Naive thymus-derived CD8-positive, alpha-beta T cell (primary cell): ENCODE results near the gene PARD3B. TPM values are rescaled to one million over a fixed set of nuclear protein-coding genes. Genes with fewer than 3 reads are reported as not detected.
A peak's percentile ranks its signal among the peaks of the same experiment; 100 is the strongest.

ENCODE experiments used
- ATAC-seq, 2 donors: fragments of 150-1000 bp; cut with Tn5 transposase in 1 of 2; sonication (Bioruptor Pico), chemical (Tn5 transposase) in 1 of 2; 1 replicate in 1 of 2; 2 replicates in 1 of 2; pipeline ENCODE4 v1.10.0; 2021; ENCODE audit warnings: mild to moderate bottlenecking in 2 of 2, moderate library complexity in 2 of 2
- POLR2A ChIA-PET: fragments of 350-600 bp; sonication (Branson Sonifier 250); formaldehyde crosslinking; loops from one replicate; lab custom pipeline; 2021; ENCODE audit warnings: antibody characterized with exemption; lab: Charles Lee
- DNase-seq, 10 donors: peaks; one replicate each; pipeline versions ENCODE4 v3.0.0 to v3.0.0-alpha.2; 2020 to 2022
- H3K27ac Mint-ChIP-seq, 10 donors: one replicate each; pipeline ENCODE4 v1.8.0; 2020 to 2022; ENCODE audit warnings: mild to moderate bottlenecking in 10 of 10, mixed read lengths in 10 of 10, moderate library complexity in 4 of 10, inconsistent platforms in 1 of 10
- H3K27me3 Mint-ChIP-seq, 5 donors: one replicate each; pipeline ENCODE4 v1.8.0; 2021 to 2022; ENCODE audit warnings: mixed read lengths in 5 of 5
- H3K36me3 Mint-ChIP-seq, 3 donors: one replicate each; pipeline ENCODE4 v1.8.0; 2020 to 2022; ENCODE audit warnings: mixed read lengths in 3 of 3, mild to moderate bottlenecking in 2 of 3, inconsistent platforms in 1 of 3
- H3K4me1 Mint-ChIP-seq, 4 donors: one replicate each; pipeline ENCODE4 v1.8.0; 2021 to 2022; ENCODE audit warnings: mixed read lengths in 4 of 4
- H3K4me3 Mint-ChIP-seq, 10 donors: one replicate each; pipeline ENCODE4 v1.8.0; 2020 to 2022; ENCODE audit warnings: mild to moderate bottlenecking in 10 of 10, mixed read lengths in 10 of 10, moderate library complexity in 6 of 10, inconsistent platforms in 1 of 10
- H3K9me3 Mint-ChIP-seq, 9 donors: one replicate each; pipeline ENCODE4 v1.8.0; 2020 to 2022; ENCODE audit warnings: mixed read lengths in 9 of 9, mild to moderate bottlenecking in 3 of 9, inconsistent platforms in 1 of 9, moderate library complexity in 1 of 9
- polyA plus RNA-seq, 3 donors: library from polyadenylated mRNA; unstranded; fragments of 300-500 nt; fragmentation: Illumina TruSeq; gene quantifications; one replicate each; pipeline ENCODE4 v1.2.3, GENCODE V29; 2021
- total RNA-seq, 8 experiments: library from RNA in 2 of 8; stranded (reverse) in 2 of 8; gene quantifications; one replicate each; pipeline ENCODE4 v1.2.3 and lab custom pipeline; 2021 to 2026

The PARD3B gene
- total and polyA plus RNA-seq, 5 experiments from 2014 or later = 0.22 to 3.8 (median 1.3) TPM; not detected in 1

- no peaks in the 10 kb centered on the region for H3K9me3 Mint-ChIP-seq
- no peaks in the 10 kb centered on the region for H3K36me3 Mint-ChIP-seq
- H3K27me3 Mint-ChIP-seq = no peaks in the 10 kb centered on the region
- H3K4me3 Mint-ChIP-seq = no peak overlapping the region
- ATAC-seq (no peak), DNase-seq (no peak)
- POLR2A ChIA-PET = no interaction called here
- no peak overlapping the region for H3K27ac Mint-ChIP-seq
- peaks cover 20 to 36% (median 25%) of the 10 kb centered on the region in 4 donors for H3K4me1 Mint-ChIP-seq
These were observed 485.4 kb downstream of the PARD3B start for GRCh38 chr2:205030695-205031094.

GRCh38 chr2:205032093-205032551 lies 486.8 kb downstream of the PARD3B start:
- H3K4me3 Mint-ChIP-seq = no peak overlapping the region
- POLR2A ChIA-PET = no interaction called here

GRCh38 chr2:205033431-205033830 lies 488.2 kb downstream of the PARD3B start:
- ATAC-seq (no peak), DNase-seq (no peak)
- Mint-ChIP-seq H3K27ac (peak overlapping the region in 3 of 10 donors; percentile 19 to 40 (median 36)), H3K36me3 (no peaks in the 10 kb centered on the region), H3K27me3 (no peaks in the 10 kb centered on the region), H3K4me3 (no peak overlapping the region), H3K9me3 (no peaks in the 10 kb centered on the region), H3K4me1 (peaks cover 16 to 29% (median 19%) of the 10 kb centered on the region in 4 donors)
- POLR2A ChIA-PET = no interaction called here

More at GRCh38 chr2:205032093-205032551, 486.8 kb downstream of the PARD3B start:
- H3K9me3 Mint-ChIP-seq = no peaks in the 10 kb centered on the region
- H3K4me1 Mint-ChIP-seq = peaks cover 16 to 29% (median 19%) of the 10 kb centered on the region in 4 donors
- no peaks in the 10 kb centered on the region for H3K36me3 Mint-ChIP-seq
- H3K27ac Mint-ChIP-seq = no peak overlapping the region
- DNase-seq (no peak), ATAC-seq (no peak)
- H3K27me3 Mint-ChIP-seq = no peaks in the 10 kb centered on the region

- Mint-ChIP-seq H3K36me3 (no peaks in the 10 kb centered on the region), H3K4me3 (peak overlapping the region in 5 of 10 donors; percentile 27 to 60 (median 34)), H3K27me3 (no peaks in the 10 kb centered on the region), H3K4me1 (peaks cover 12 to 29% (median 19%) of the 10 kb centered on the region in 4 donors), H3K9me3 (no peaks in the 10 kb centered on the region), H3K27ac (peak overlapping the region in 5 of 10 donors; percentile 8 to 50 (median 36))
- POLR2A ChIA-PET = interaction anchor here (0.6 to 0.9 kb wide), 2 partner anchors 66 to 105 kb away, joined by 3 to 4 read pairs; no protein-coding TSS in a partner anchor
- ATAC-seq = peak; percentile 35 to 61
- peak in 2 of 10 donors; percentile 17 to 19 for DNase-seq
These were observed 488.8 kb downstream of the PARD3B start for GRCh38 chr2:205034034-205034433.

- H3K4me3 Mint-ChIP-seq = no peak overlapping the region
- H3K27me3 Mint-ChIP-seq = no peaks in the 10 kb centered on the region
- peaks cover 0 to 5% (median 2%) of the 10 kb centered on the region in 9 donors for H3K9me3 Mint-ChIP-seq
- no peaks in the 10 kb centered on the region for H3K36me3 Mint-ChIP-seq
- H3K27ac Mint-ChIP-seq = no peak overlapping the region
- DNase-seq = no peak
- no peak for ATAC-seq
- POLR2A ChIA-PET = no interaction called here
- peaks cover 0 to 7% (median 6%) of the 10 kb centered on the region in 4 donors for H3K4me1 Mint-ChIP-seq
These were observed 495.0 kb downstream of the PARD3B start for GRCh38 chr2:205040323-205040722.

GRCh38 chr2:205041472-205042130 lies 496.3 kb downstream of the PARD3B start:
- ATAC-seq (no peak), DNase-seq (no peak)
- peaks cover 0 to 5% (median 2%) of the 10 kb centered on the region in 9 donors for H3K9me3 Mint-ChIP-seq
- no peaks in the 10 kb centered on the region for H3K27me3 Mint-ChIP-seq
- H3K36me3 Mint-ChIP-seq = peaks cover 0 to 2% (median 0%) of the 10 kb centered on the region in 3 donors
- peak overlapping the region in 5 of 10 donors; percentile 5 to 77 (median 28) for H3K27ac Mint-ChIP-seq
- H3K4me3 Mint-ChIP-seq = no peak overlapping the region
- POLR2A ChIA-PET = no interaction called here
- H3K4me1 Mint-ChIP-seq = peaks cover 0 to 7% (median 6%) of the 10 kb centered on the region in 4 donors

- DNase-seq = no peak
- no peak for ATAC-seq
- no peak overlapping the region for H3K27ac Mint-ChIP-seq
- POLR2A ChIA-PET = no interaction called here
- H3K9me3 Mint-ChIP-seq = peaks cover 0 to 8% (median 2%) of the 10 kb centered on the region in 9 donors
- H3K27me3 Mint-ChIP-seq = no peaks in the 10 kb centered on the region
- H3K4me3 Mint-ChIP-seq = no peak overlapping the region
- H3K36me3 Mint-ChIP-seq = peaks cover 0 to 2% (median 0%) of the 10 kb centered on the region in 3 donors
- H3K4me1 Mint-ChIP-seq = peaks cover 0 to 7% (median 6%) of the 10 kb centered on the region in 4 donors
These were observed 498.0 kb downstream of the PARD3B start for GRCh38 chr2:205043285-205043684.

- Mint-ChIP-seq H3K27ac (no peak overlapping the region), H3K9me3 (peaks cover 0 to 15% (median 10%) of the 10 kb centered on the region in 9 donors), H3K27me3 (no peaks in the 10 kb centered on the region), H3K4me1 (peaks cover 0 to 7% (median 3%) of the 10 kb centered on the region in 4 donors), H3K36me3 (peaks cover 0 to 12% (median 12%) of the 10 kb centered on the region in 3 donors), H3K4me3 (no peak overlapping the region)
- no peak for ATAC-seq
- DNase-seq = no peak
- POLR2A ChIA-PET = no interaction called here
These were observed 500.4 kb downstream of the PARD3B start for GRCh38 chr2:205045706-205046105.

- peaks cover 0 to 15% (median 10%) of the 10 kb centered on the region in 9 donors for H3K9me3 Mint-ChIP-seq
- H3K4me1 Mint-ChIP-seq = peaks cover 0 to 12% (median 8%) of the 10 kb centered on the region in 4 donors
- no peaks in the 10 kb centered on the region for H3K27me3 Mint-ChIP-seq
- DNase-seq (no peak), ATAC-seq (no peak)
- POLR2A ChIA-PET = no interaction called here
- H3K27ac Mint-ChIP-seq = no peak overlapping the region
- peaks cover 0 to 12% (median 12%) of the 10 kb centered on the region in 3 donors for H3K36me3 Mint-ChIP-seq
- H3K4me3 Mint-ChIP-seq = no peak overlapping the region
These were observed 502.1 kb downstream of the PARD3B start for GRCh38 chr2:205047273-205047839.

GRCh38 chr2:205051417-205051816 lies 506.1 kb downstream of the PARD3B start:
- H3K4me3 Mint-ChIP-seq = no peak overlapping the region
- POLR2A ChIA-PET = no interaction called here
- peak in 1 of 10 donors; percentile 1 for DNase-seq
- H3K4me1 Mint-ChIP-seq = peaks cover 3 to 18% (median 12%) of the 10 kb centered on the region in 4 donors
- peaks cover 0 to 13% (median 8%) of the 10 kb centered on the region in 9 donors for H3K9me3 Mint-ChIP-seq
- peak overlapping the region in 1 of 10 donors; percentile 26 for H3K27ac Mint-ChIP-seq
- H3K36me3 Mint-ChIP-seq = peaks cover 0 to 12% (median 10%) of the 10 kb centered on the region in 3 donors
- no peak for ATAC-seq
- no peaks in the 10 kb centered on the region for H3K27me3 Mint-ChIP-seq

GRCh38 chr2:205052781-205053180 lies 507.5 kb downstream of the PARD3B start:
- DNase-seq = no peak
- peak overlapping the region in 1 of 10 donors; percentile 43 for H3K27ac Mint-ChIP-seq
- ATAC-seq = no peak
- peaks cover 0 to 12% (median 10%) of the 10 kb centered on the region in 3 donors for H3K36me3 Mint-ChIP-seq
- POLR2A ChIA-PET = no interaction called here
- H3K9me3 Mint-ChIP-seq = peaks cover 0 to 13% (median 8%) of the 10 kb centered on the region in 9 donors
- H3K4me1 Mint-ChIP-seq = peaks cover 3 to 18% (median 12%) of the 10 kb centered on the region in 4 donors
- no peaks in the 10 kb centered on the region for H3K27me3 Mint-ChIP-seq
- no peak overlapping the region for H3K4me3 Mint-ChIP-seq

GRCh38 chr2:205053827-205054410 lies 508.6 kb downstream of the PARD3B start:
- ATAC-seq (no peak), DNase-seq (no peak)
- H3K27ac Mint-ChIP-seq = peak overlapping the region in 1 of 10 donors; percentile 55
- H3K4me3 Mint-ChIP-seq = no peak overlapping the region
- H3K4me1 Mint-ChIP-seq = peaks cover 3 to 18% (median 12%) of the 10 kb centered on the region in 4 donors
- peaks cover 0 to 18% (median 16%) of the 10 kb centered on the region in 3 donors for H3K36me3 Mint-ChIP-seq
- POLR2A ChIA-PET = no interaction called here
- H3K9me3 Mint-ChIP-seq = peaks cover 3 to 17% (median 12%) of the 10 kb centered on the region in 9 donors
- no peaks in the 10 kb centered on the region for H3K27me3 Mint-ChIP-seq
